Karpas-422 (cell line): Measurements from ENCODE around the gene ABHD2. TPM values are rescaled to one million over a fixed set of nuclear protein-coding genes. Genes with fewer than 3 reads are reported as not detected.
A peak's percentile ranks its signal among the peaks of the same experiment; 100 is the strongest.
"Not testable (repeated sequence)": the region's sequence is repeated elsewhere in the genome, so short reads cannot be mapped to it uniquely, and the experiment has no call there.

Source experiments
- DNase-seq: peaks from one replicate; pipeline ENCODE4 v3.0.0-alpha.2; 2015
- H2AFZ ChIP-seq: fragments of 200-600 bp; sonication (generic); 2 replicates; pipeline ENCODE4 v1.6.1; 2014; ENCODE audit warnings: antibody characterized with exemption, low read length, mixed read lengths
- H3K27ac ChIP-seq: fragments of 200-600 bp; sonication (generic); 2 replicates; pipeline ENCODE4 v1.5.1; 2014; ENCODE audit warnings: mild to moderate bottlenecking, low read length, moderate library complexity
- H3K27me3 ChIP-seq: fragments of 200-600 bp; sonication (generic); 2 replicates; pipeline ENCODE4 v1.6.1; 2014; ENCODE audit warnings: low read length, mixed read lengths
- H3K36me3 ChIP-seq: fragments of 200-600 bp; sonication (generic); 2 replicates; pipeline ENCODE4 v1.6.1; 2014; ENCODE audit warnings: low read length, mixed read lengths; ENCODE audit not compliant: insufficient read depth
- H3K4me1 ChIP-seq: fragments of 200-600 bp; sonication (generic); 2 replicates; pipeline ENCODE4 v1.6.1; 2014; ENCODE audit warnings: mild to moderate bottlenecking, low read length, mixed read lengths
- H3K4me2 ChIP-seq: fragments of 200-600 bp; sonication (generic); 2 replicates; pipeline ENCODE4 v1.6.1; 2014; ENCODE audit warnings: low read length, low read depth, mild to moderate bottlenecking; ENCODE audit not compliant: poor library complexity, severe bottlenecking
- H3K4me3 ChIP-seq: fragments of 200-600 bp; sonication (generic); 2 replicates; pipeline ENCODE4 v1.5.1; 2014; ENCODE audit warnings: mild to moderate bottlenecking, antibody characterized with exemption, low read length, mixed read lengths
- H3K79me2 ChIP-seq: fragments of 200-600 bp; sonication (generic); 2 replicates; pipeline ENCODE4 v1.6.1; 2014; ENCODE audit warnings: mild to moderate bottlenecking, low read length, mixed read lengths
- H3K9ac ChIP-seq: fragments of 200-600 bp; sonication (generic); 2 replicates; pipeline ENCODE4 v1.6.0; 2014; ENCODE audit warnings: low read length
- H3K9me2 ChIP-seq: fragments of 200-600 bp; sonication (generic), shearing (Covaris generic); replicated peaks from 2 replicates; pipeline ENCODE4 v1.6.0; 2014; ENCODE audit warnings: mild to moderate bottlenecking, low read length, moderate library complexity; ENCODE audit not compliant: insufficient read depth
- H3K9me3 ChIP-seq: fragments of 300-700, 200-600 bp; sonication (generic); 2 replicates; pipeline ENCODE4 v1.6.1; 2014; ENCODE audit warnings: low read length, mixed read lengths
- H4K20me1 ChIP-seq: fragments of 200-600 bp; sonication (generic); 2 replicates; pipeline ENCODE4 v1.6.1; 2014; ENCODE audit warnings: mild to moderate bottlenecking, antibody characterized with exemption, low read length, low read depth; ENCODE audit not compliant: insufficient read depth
- total RNA-seq: library from RNA; depleted of rRNA; stranded (reverse); fragments of >200 nt; shearing (Covaris generic); gene quantifications from 2 replicates; pipeline ENCODE4 v1.2.3, GENCODE V29; 2014; ENCODE audit warnings: low replicate concordance

Gene ABHD2
- total RNA-seq, 1 experiment from 2014 or later: 43.6 TPM

DNA sequence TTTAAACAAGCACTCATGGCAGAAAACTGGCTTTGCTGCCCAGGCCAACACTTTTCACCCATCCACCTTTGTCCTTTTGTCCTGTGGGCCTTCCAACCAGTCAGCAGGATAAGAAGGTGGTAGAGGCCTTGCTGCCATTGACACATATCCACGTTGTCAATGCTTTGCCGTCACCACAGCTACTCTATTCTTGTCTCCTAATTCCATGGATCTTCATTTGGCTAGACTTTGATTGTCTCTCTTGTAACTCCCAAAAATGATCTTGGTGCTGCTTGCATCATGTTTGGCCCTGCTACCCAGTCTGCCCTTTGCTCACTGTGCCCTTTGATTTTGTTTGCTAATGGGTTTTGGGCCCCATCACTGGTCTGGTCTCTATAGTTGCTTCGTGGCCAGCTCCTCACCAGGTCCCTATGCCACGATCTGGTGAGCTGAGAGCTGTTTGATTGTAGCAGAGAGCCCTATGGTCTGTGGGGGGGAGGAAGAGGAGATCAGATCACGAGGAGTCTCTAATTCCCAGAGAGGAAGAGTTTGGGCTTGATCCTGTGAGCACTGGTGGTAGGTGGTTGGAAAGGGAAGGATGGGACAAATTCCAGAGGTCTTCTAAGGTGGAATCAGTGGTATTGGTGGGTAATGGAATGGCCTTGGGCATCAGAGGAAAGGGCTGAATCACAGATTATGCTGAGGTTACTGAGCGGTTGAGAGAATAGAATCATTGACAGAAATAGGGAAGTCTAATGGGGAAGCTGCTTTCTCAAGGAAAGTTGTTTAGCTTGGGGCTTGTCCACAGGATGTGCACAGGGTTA is 40.3 kb downstream of the ABHD2 start:
- Histone ChIP-seq H3K27me3 (no peaks in the 10 kb centered on the region), H3K4me1 (peaks cover 15% of the 10 kb centered on the region), H3K4me3 (no peak overlapping the region), H3K36me3 (no peaks in the 10 kb centered on the region; the same call in 1 of the 2 replicates), H3K9me2 (no peaks in the 10 kb centered on the region), H3K4me2 (no peak overlapping the region), H3K9ac (no peak overlapping the region), H3K27ac (0 out of 2 replicates have a peak overlapping the region, but pooled peaks have one; percentile 1), H2AFZ (no peak overlapping the region), H3K79me2 (0 out of 2 replicates have a peak, but pooled peaks cover 3% of the 10 kb centered on the region), H3K9me3 (no peaks in the 10 kb centered on the region), H4K20me1 (no peaks in the 10 kb centered on the region)
- no peak for DNase-seq

DNA sequence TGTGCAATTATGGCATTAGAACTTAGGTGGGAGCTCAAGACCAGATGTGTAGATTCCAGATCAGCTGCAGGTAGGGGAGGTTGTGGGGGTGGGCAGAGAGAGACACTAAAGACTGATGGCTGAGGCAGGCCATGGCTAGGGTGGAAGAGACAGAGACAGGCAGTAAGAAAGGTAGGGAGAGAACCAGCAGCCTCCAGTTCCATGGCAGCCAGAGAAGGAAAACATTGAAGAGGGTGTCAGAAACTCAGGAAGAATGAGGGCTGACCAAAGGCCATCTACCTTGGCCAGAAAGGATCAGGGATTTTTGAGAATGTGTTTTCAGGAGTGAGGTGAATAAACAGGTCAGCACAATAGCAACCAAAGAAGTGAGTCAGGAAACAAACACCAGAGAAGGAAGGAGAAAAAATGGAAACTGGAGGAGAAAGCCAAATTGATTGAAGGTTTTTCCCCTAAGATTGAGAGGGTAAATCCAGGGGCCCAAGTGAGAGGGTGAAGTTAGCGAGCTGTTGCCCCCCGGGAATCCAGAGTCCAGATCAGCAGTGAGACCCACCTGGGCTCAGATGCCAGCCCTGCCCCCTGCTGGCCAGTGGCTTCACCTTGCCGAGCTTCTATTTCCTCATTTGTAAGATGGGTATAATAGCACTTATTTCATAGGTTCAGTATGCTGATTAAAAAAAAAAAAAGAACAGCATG is 41.0 kb downstream of the ABHD2 start:
- no peak overlapping the region for H3K4me3 ChIP-seq
- peak overlapping the region; percentile 35 for H3K4me2 ChIP-seq
- no peaks in the 10 kb centered on the region; the same call in 1 of the 2 replicates for H3K36me3 ChIP-seq
- no peak overlapping the region for H2AFZ ChIP-seq
- 0 out of 2 replicates have a peak, but pooled peaks cover 3% of the 10 kb centered on the region for H3K79me2 ChIP-seq
- H3K27me3 ChIP-seq: no peaks in the 10 kb centered on the region
- H3K27ac ChIP-seq: 0 out of 2 replicates have a peak overlapping the region, but pooled peaks have one; percentile 1
- H3K9me3 ChIP-seq: no peaks in the 10 kb centered on the region
- H3K4me1 ChIP-seq: peaks cover 9% of the 10 kb centered on the region
- H3K9me2 ChIP-seq: no peaks in the 10 kb centered on the region
- no peaks in the 10 kb centered on the region for H4K20me1 ChIP-seq
- DNase-seq: peak; percentile 84
- H3K9ac ChIP-seq: no peak overlapping the region

DNA sequence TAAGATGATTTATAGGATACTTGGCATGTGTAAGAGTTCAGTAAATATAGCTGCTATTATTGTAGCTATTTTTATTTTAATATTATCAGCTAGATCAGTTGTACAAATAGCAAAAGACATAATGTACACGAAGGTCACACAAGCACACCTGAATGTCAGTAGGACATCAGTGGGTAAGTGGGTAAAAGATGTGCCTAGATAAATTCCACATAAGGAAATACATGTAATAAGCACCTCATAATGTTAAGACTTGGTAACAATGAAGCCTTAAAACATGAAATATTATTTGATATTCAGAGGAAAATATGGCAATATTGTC is 41.5 kb downstream of the ABHD2 start:
- no peak overlapping the region for H3K4me2 ChIP-seq
- H3K4me3 ChIP-seq: no peak overlapping the region
- peaks cover 9% of the 10 kb centered on the region for H3K4me1 ChIP-seq
- DNase-seq: no peak
- H3K27ac ChIP-seq: no peak overlapping the region
- no peaks in the 10 kb centered on the region for H3K9me2 ChIP-seq
- no peak overlapping the region for H2AFZ ChIP-seq
- H3K9me3 ChIP-seq: no peaks in the 10 kb centered on the region
- no peaks in the 10 kb centered on the region; the same call in 1 of the 2 replicates for H3K36me3 ChIP-seq
- no peak overlapping the region for H3K9ac ChIP-seq
- H3K79me2 ChIP-seq: 0 out of 2 replicates have a peak, but pooled peaks cover 3% of the 10 kb centered on the region
- H4K20me1 ChIP-seq: no peaks in the 10 kb centered on the region
- no peaks in the 10 kb centered on the region for H3K27me3 ChIP-seq

DNA sequence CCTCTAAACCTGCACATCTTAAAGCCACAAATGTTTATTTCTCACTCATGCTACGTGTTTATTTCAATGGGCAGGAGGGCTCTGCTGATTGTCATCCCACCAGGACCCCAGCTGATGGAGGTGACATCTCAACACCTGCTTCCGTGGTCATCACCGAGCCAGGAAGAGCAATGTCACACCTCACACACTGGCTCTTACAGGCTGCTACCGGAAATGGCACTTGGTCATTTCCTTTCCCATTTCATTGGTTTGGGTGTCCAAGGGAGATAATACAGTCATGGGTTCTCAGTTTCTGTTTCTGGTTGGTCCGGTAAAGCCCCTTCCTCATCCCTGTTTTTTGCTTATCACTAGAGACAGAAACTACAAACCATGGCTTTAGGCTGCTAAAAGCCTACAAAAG is 41.9 kb downstream of the ABHD2 start:
- no peak overlapping the region for H3K4me2 ChIP-seq
- no peaks in the 10 kb centered on the region; the same call in 1 of the 2 replicates for H3K36me3 ChIP-seq
- H3K27ac ChIP-seq: no peak overlapping the region
- H2AFZ ChIP-seq: no peak overlapping the region
- 0 out of 2 replicates have a peak, but pooled peaks cover 3% of the 10 kb centered on the region for H3K79me2 ChIP-seq
- no peaks in the 10 kb centered on the region for H3K9me2 ChIP-seq
- peaks cover 9% of the 10 kb centered on the region for H3K4me1 ChIP-seq
- no peaks in the 10 kb centered on the region for H4K20me1 ChIP-seq
- no peak overlapping the region for H3K4me3 ChIP-seq
- no peaks in the 10 kb centered on the region for H3K9me3 ChIP-seq
- no peaks in the 10 kb centered on the region for H3K27me3 ChIP-seq
- no peak for DNase-seq
- H3K9ac ChIP-seq: no peak overlapping the region

DNA sequence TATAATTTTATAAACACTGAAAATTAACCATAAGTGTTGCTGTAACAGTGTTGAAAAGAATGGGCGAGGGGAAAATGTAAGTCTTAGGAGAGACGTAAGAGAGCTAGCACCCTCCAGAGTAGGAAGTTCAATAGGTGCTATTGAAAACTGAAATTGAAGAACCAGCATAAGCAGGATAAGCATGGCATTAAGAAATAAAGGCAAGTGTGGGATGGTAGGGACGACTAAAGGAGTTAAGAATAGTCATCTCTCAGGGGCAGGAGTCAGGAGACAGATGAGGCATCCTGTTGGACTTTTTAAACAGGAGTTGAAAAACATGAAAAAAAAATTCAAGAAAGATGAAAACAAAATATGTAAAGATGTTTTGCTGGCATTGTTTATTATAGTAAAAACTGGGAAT is 43.5 kb downstream of the ABHD2 start:
- no peaks in the 10 kb centered on the region for H3K27me3 ChIP-seq
- 0 out of 2 replicates have a peak, but pooled peaks cover 3% of the 10 kb centered on the region for H3K79me2 ChIP-seq
- H3K4me2 ChIP-seq: no peak overlapping the region
- H3K9ac ChIP-seq: no peak overlapping the region
- H3K4me1 ChIP-seq: peaks cover 9% of the 10 kb centered on the region
- no peak overlapping the region for H2AFZ ChIP-seq
- H3K4me3 ChIP-seq: no peak overlapping the region
- H3K36me3 ChIP-seq: no peaks in the 10 kb centered on the region; the same call in 1 of the 2 replicates
- no peak overlapping the region for H3K27ac ChIP-seq
- no peak for DNase-seq
- H3K9me3 ChIP-seq: no peaks in the 10 kb centered on the region
- H3K9me2 ChIP-seq: no peaks in the 10 kb centered on the region
- H4K20me1 ChIP-seq: no peaks in the 10 kb centered on the region

DNA sequence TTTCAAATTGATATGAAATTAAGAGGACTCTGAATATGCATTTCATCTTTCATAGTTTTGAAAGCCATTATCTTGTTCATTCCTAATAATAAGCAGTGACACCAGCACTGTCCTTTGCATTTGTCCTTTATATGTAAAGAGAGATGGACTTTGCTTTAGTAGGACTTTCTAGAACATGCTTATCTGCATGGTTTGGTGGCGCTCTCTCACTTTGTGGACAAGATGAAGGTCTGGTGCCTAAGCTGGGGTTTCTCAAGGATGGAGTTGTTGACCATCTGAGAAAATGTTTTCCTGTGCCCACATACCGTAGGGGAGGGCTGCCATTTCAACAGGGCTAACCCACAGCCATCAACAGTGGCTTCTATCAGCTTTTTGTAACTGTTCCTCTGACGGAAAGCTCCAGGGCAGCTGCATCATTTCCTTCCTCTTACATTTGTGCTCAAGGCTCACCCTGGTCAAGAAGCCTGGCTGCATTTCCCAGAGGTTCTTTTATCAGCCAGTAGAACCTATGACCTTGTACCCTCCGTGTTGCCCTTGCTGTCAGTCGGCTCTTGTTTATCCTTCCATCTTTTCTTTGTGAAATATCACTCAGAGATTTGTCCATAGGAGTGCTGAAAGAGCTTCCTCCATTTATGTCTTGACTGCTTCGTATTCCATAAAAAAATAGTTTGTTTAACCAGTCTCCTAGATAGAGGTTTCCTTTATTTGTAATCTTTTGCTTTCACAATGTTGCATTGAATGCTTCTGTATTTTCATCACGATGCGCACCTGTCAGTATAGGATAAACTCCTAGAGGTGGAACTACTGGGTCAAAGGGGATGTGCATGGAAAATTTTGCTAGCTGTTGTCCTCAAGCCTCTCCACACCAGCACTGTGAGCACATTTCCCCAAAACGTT is 44.6 kb downstream of the ABHD2 start:
- Histone ChIP-seq H2AFZ (no peak overlapping the region), H4K20me1 (no peaks in the 10 kb centered on the region), H3K79me2 (peaks cover 11% of the 10 kb centered on the region), H3K9me2 (no peaks in the 10 kb centered on the region), H3K4me2 (no peak overlapping the region), H3K27me3 (no peaks in the 10 kb centered on the region), H3K9ac (no peak overlapping the region), H3K27ac (no peak overlapping the region), H3K4me3 (no peak overlapping the region), H3K36me3 (no peaks in the 10 kb centered on the region; the same call in 1 of the 2 replicates), H3K9me3 (no peaks in the 10 kb centered on the region), H3K4me1 (peaks cover 11% of the 10 kb centered on the region)
- no peak for DNase-seq

DNA sequence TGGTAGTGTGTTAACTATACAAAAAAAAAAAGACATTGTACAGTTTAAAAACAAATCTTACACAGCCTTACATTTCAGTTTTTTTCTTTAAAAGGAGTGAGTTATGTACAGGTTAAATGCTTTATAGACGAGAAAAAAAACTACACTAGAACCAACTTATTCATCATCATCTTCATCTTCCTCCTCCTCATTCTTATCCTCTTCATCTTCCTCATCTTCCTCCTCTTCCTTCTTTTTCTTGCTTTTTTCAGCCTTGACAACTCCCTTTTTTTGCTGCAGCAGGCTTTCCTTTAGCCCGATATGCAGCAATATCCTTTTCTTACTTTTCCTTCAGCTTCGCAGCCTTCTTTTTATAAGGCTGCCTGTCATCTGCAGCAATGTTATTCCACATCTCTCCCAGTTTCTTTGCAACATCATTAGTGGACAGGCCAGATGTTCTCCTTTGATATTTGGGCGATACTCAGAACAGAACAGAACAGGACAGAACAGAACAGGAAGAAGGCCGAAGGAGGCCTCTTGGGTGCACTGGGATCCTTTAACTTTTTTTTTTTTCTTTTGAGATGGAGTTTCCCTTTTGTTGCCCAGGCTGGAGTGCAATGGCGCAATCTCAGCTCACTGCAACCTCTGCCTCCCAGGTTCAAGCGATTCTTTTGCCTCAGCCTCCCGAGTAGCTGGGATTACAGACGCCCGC is 47.3 kb downstream of the ABHD2 start:
- H3K4me2 ChIP-seq, H3K9me3 ChIP-seq, H3K9me2 ChIP-seq, DNase-seq, H3K4me3 ChIP-seq, H4K20me1 ChIP-seq, H3K4me1 ChIP-seq, H3K36me3 ChIP-seq, H2AFZ ChIP-seq, H3K27me3 ChIP-seq, H3K27ac ChIP-seq, H3K9ac ChIP-seq: not testable (repeated sequence)
- peaks cover 28% of the 10 kb centered on the region for H3K79me2 ChIP-seq
